ENCODE measurements around the gene DPYSL3. TPM values are rescaled to one million over a fixed set of nuclear protein-coding genes. Genes with fewer than 3 reads are reported as not detected.

DPYSL3 gene
- total RNA-seq, 4 donors from 2014 or later: 38.9 to 68.0 (median 50.0) TPM

- Histone ChIP-seq H3K27me3 (no peaks in the 10 kb centered on the region), H3K4me1 (peaks cover 0 to 33% (median 2%) of the 10 kb centered on the region in 4 donors), H3K27ac (no peak overlapping the region), H3K36me3 (peaks cover 0 to 40% (median 0%) of the 10 kb centered on the region in 3 donors), H3K4me3 (no peak overlapping the region), H3K9me3 (no peaks in the 10 kb centered on the region)
- TF ChIP-seq EP300 (IDR thresholded peaks at IDR 0.05) (no peak), CTCF (IDR thresholded peaks at IDR 0.05) (no peak), POLR2A (IDR thresholded peaks at IDR 0.05) (no peak)
- no peak for DNase-seq (ENCODE audit: low spot score in 2 of 2)
- 94 to 100% methylated on average over 2 of the region's 2 CpGs for WGBS, 2 donors
Observed at GRCh38 chr5:147412561-147412960, 97.3 kb downstream of the DPYSL3 start.

- H3K4me1 ChIP-seq: peaks cover 0 to 32% (median 0%) of the 10 kb centered on the region in 4 donors
- no peaks in the 10 kb centered on the region for H3K27me3 ChIP-seq
- no peak overlapping the region for H3K4me3 ChIP-seq
- H3K9me3 ChIP-seq: no peaks in the 10 kb centered on the region
- peaks cover 0 to 40% (median 0%) of the 10 kb centered on the region in 3 donors for H3K36me3 ChIP-seq
- 74 to 77% methylated on average over 8 of the region's 8 CpGs for WGBS, 2 donors
- H3K27ac ChIP-seq: peak overlapping the region in 2 of 4 donors; percentile 7 to 8
- TF ChIP-seq POLR2A (IDR thresholded peaks at IDR 0.05) (no peak), EP300 (IDR thresholded peaks at IDR 0.05) (peak in 1 of 2 donors; percentile 63)
- no peak for DNase-seq (ENCODE audit: low spot score in 2 of 2)
Observed at GRCh38 chr5:147411359-147412319, 98.2 kb downstream of the DPYSL3 start.

GRCh38 chr5:147410496-147411358, 99.1 kb downstream of the DPYSL3 start:
- no peak for TF ChIP-seq EP300 (IDR thresholded peaks at IDR 0.05)
- TF ChIP-seq POLR2A (IDR thresholded peaks at IDR 0.05): no peak
- no peak for TF ChIP-seq CTCF (IDR thresholded peaks at IDR 0.05)
- peaks cover 0 to 40% (median 0%) of the 10 kb centered on the region in 4 donors for H3K4me1 ChIP-seq
- H3K27me3 ChIP-seq: no peaks in the 10 kb centered on the region
- no peaks in the 10 kb centered on the region for H3K9me3 ChIP-seq
- no peak overlapping the region for H3K4me3 ChIP-seq
- H3K36me3 ChIP-seq: peaks cover 0 to 42% (median 0%) of the 10 kb centered on the region in 3 donors
- WGBS, 2 donors: 64 to 66% methylated on average over 8 of the region's 8 CpGs
- DNase-seq (ENCODE audit: low spot score in 2 of 2): no peak
- peak overlapping the region in 2 of 4 donors; percentile 7 to 8 for H3K27ac ChIP-seq

- Histone ChIP-seq H3K4me3 (no peak overlapping the region), H3K27ac (no peak overlapping the region)
- WGBS, 2 donors: 92 to 96% methylated on average over 2 of the region's 2 CpGs
Observed at GRCh38 chr5:147408980-147409379, 100.9 kb downstream of the DPYSL3 start.

More at GRCh38 chr5:147408980-147409379, 100.9 kb downstream of the DPYSL3 start:
- TF ChIP-seq POLR2A (IDR thresholded peaks at IDR 0.05) (no peak), EP300 (IDR thresholded peaks at IDR 0.05) (no peak), CTCF (IDR thresholded peaks at IDR 0.05) (no peak)
- peaks cover 0 to 35% (median 0%) of the 10 kb centered on the region in 3 donors for H3K36me3 ChIP-seq
- H3K27me3 ChIP-seq: no peaks in the 10 kb centered on the region
- no peaks in the 10 kb centered on the region for H3K9me3 ChIP-seq
- DNase-seq (ENCODE audit: low spot score in 2 of 2): no peak
- H3K4me1 ChIP-seq: peaks cover 0 to 58% (median 11%) of the 10 kb centered on the region in 4 donors

Measured in tibial nerve (tissue), 4 donors.